HG03108 (cell line): ENCODE measurements around the gene ELL2.
A peak's percentile ranks its signal among the peaks of the same experiment; 100 is the strongest.

Source experiments
- ATAC-seq: cut with Tn5 transposase; IDR thresholded peaks from one replicate; pipeline ENCODE4 v1.9.1; 2021; ENCODE audit warnings: moderate library complexity; ENCODE audit not compliant: unreplicated experiment

The ELL2 gene

GRCh38 chr5:95983509-95983908 is 21.9 kb upstream of the ELL2 start:
- ATAC-seq, result no peak

DNA sequence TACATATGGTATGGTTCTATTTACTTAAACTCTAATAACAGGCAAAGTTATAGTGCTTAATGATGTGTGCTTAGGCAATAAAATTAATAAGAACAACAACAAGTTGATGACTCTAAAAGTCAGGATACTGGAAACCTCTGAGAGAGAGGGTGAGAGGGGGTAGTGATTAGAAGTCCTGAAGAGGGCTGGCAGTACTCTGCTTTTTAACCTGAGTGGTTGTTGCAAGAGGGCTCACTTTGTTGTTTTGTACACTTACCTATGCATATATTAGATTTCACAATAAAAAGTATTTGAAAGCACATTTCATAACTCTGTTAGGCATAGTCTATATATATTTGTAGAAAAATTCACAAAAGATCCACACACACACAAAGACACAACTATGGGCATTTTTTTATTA is 21.4 kb upstream of the ELL2 start:
- ATAC-seq, result no peak

GRCh38 chr5:95976606-95977005 is 15.0 kb upstream of the ELL2 start:
- no peak for ATAC-seq

DNA sequence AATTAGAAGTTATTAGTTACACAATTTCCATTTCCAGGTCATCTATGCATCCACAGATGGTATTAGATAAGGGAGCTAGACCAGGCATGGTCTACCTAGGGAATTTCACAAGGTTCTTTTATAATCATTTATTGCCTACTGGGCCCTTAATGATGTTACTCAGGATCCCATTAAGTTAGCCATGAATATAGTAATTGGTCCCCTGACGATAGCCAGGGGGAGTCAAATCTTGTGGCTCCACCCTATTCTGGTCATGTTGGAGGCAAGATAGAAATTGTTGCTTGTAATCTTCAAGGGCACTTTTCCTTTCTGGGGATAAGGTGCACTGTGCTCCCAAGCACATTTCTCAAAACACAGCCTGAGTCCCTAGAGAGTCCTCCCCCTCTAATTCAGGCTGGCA is 14.1 kb upstream of the ELL2 start:
- ATAC-seq, result no peak

- peak; percentile 88 for ATAC-seq
These were observed 12.2 kb upstream of the ELL2 start for GRCh38 chr5:95973793-95974325.

- ATAC-seq, result no peak
These were observed 10.5 kb upstream of the ELL2 start for GRCh38 chr5:95972196-95972595.

GRCh38 chr5:95970359-95970704 is 8.7 kb upstream of the ELL2 start:
- ATAC-seq, result no peak

DNA sequence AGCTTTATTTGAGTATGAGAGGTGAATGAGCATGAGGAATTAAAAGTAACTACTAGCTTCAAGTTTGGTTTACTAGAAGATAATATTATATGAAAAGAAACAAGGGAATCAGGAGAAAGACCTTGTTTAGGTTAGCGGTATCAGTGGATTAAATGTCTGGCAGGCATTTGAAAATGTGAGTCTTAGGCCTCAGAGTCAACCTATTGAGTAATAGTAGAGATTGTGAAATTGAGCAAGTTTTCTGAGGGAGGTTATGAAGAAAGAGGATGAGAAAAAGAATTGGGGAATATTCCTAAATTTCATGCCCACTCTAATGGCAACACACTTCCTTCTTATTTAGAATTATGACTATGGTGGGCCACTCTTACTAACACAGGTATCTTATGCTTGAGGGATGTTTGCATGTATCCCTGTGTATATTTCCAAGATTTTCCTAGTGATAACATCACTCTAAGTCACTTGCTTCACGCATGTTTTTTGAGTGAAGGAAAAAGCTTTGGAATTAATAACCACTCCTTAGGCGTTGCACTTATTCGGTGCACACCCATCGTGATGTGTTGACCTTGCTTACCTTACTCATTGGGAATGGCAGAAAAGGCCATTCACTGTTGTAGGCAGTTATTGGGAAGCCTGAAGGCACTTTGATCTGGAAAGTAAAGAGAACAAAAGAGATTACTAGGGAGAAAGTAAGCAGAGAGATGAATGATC is 8.2 kb upstream of the ELL2 start:
- no peak for ATAC-seq

DNA sequence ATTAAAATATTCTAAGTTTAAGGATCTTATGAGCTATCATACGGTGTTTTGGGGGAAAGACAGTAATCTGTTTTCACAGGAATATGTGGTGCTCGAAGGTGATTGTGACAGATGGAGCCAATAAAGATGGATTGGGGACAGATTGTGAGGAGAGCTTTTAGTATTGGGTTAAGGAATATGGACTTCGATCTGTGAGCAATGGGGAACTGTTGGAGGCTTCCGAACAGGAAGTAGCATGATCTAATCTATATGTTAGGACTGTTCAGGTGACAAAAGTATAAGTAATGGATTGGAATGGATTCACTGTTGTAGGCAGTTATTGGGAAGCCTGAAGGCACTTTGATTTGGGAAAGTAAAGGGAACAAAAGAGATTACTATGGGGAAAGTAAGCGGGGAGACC is 7.4 kb upstream of the ELL2 start:
- no peak for ATAC-seq

DNA sequence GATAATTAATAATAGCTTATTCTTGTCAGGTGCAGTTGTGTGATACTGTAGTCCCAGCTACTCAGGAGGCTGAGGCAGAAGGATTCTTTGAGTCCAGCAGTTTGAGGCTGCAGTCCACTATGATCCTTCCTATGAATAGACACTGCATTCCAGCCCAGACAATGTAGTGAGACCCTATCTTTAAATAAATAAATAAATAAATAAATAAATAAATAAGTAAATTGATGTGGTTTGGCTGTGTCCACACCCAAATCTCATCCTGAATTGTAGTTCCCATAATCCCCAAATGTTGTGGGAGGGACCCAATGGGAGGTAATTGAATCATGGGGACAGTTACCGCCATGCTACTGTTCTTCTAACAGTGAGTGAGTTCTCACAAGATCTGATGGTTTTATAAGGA is 5.6 kb upstream of the ELL2 start:
- no peak for ATAC-seq

DNA sequence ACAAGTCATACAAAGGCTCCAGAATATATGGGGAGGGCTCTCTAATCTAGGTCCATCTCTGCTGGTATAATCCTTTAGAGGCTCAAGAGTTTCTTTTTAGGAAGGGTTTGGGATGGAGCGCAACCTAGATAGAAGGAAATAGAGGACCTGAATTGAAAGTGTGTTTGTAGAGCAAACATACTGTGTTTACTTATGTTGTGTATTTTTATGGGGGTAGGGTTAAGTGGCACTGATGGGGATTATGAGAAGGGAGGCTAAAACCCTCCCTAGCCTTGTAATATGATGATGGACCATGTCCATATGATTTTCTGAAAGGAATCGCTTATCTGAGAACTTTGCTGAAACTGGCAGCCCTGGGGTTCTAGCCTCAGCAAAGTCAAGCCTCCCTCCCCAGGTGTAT is 4.4 kb upstream of the ELL2 start:
- no peak for ATAC-seq

- no peak for ATAC-seq
These were observed 2.2 kb upstream of the ELL2 start for GRCh38 chr5:95963650-95964410.

- ATAC-seq, result no peak
These were observed 1.1 kb upstream of the ELL2 start for GRCh38 chr5:95962785-95963184.

GRCh38 chr5:95962475-95962773 is 773 bp upstream of the ELL2 start:
- no peak for ATAC-seq

GRCh38 chr5:95960667-95961616 is 709 bp downstream of the ELL2 start:
- ATAC-seq, result peak; percentile 52

DNA sequence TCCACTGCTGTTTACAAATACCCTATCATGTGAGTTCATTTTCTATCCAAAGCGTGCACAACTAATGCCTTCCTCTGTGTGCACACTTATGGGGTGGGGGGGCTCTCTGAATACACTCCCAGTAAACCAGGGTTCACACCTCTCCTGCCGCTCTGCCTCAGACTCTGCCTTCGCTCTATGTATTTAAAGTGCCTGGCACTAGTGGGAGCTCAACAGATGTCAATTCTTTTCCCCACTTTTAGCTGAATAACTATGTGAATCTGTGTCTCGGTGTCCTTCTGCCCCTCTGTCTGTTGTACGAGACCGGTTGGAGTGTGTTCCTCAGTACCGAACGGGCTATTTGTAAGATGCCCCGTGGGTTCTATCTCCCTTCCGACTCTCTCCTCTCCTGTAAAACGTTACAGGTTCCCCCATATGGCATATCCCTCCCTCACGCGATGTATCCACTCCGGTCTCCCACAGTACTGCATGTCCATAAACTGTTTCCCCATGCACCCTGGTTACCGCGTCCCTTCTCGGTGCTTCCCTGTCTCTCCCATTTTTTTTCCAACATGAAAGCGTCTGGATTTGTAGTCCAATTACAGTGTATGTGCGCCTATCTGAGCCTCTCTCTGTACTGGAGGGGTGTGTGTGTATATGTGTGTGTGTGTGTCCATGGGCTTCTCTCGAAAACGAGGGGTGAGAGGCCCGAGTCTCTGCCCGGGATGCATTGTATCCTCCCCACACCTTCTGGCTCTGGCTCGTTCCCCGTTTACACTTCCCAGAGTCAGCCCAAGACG is 1.6 kb downstream of the ELL2 start:
- no peak for ATAC-seq

DNA sequence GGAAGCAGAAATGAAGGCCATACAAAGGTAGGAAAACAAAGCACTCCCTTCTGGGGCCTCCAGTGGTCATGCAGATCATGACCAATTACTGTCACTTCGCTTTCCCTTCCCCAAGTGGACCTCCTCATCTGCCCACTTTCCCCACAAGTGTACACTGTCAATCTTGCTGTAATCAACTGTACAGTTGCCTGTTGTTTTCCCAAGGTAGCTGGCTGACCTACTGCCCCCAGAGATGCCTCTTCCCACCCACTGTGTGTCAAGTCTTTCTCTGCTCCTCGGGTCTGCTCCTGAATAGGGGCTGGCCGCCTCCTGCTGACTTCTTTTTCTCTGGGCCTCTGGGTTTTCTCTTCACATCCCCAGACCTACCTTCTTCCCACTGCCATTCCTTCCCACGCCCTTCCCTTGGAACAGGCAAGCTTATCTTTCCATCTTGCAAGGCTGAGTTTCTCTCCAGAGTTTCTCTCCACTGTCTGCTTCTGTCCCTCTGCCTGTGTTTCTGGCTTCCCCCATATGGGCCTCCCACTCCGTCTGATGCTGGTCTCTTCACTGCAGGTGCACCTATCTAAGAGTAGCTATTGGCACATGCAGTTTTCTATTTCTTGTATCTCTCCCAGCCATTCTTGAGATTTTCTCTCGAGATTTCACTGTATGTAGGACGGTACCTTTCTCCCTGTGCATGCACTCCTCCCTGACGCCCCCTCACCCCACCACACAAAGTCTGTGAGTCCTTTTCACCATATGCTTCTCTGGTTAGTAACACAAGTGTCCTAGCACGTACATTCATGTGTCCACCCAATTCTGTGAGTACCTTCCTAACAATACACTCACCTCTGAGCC is 2.4 kb downstream of the ELL2 start:
- no peak for ATAC-seq

DNA sequence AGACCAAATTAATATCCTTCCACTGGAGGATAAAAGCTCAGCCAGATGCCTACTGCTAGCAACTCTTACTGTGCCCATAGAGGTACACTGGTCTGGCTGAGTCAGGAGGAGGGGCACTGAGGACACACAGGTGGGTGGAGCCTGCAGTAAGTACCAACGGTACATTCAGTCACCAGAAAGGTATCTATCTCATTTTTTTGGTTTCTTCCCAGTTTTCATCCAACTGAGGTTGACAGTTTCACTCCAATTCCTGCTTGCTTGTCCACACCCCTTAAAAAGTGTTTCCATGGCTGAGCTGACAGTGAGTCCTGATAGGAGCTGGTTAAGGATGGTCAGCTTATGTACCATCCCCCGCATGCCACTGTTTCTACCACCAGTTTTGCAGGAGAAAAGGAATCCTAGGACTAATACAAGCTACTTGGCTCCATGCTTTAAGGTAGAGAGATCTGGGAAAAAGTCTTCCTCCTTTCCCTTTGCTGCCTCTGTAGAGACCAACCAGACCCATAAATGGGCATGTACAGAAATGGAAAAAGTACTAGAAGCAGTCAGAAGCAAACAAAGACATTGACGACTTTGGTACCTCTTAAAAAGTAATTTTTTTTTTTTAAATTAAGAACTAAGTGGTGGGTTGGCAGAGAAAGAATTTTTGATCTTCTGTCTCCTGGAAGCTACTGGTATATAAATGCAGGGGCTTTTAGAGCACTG is 3.2 kb downstream of the ELL2 start:
- ATAC-seq, result no peak

- no peak for ATAC-seq
These were observed 4.0 kb downstream of the ELL2 start for GRCh38 chr5:95957561-95958203.
